Loucy (cell line): Measurements from ENCODE around the gene C11orf58.

Experiments used
- EZH2phosphoT487 ChIP-seq: fragments of 200-600 bp; IDR thresholded peaks from 2 replicates; pipeline ENCODE4 v1.6.1; 2018; ENCODE audit warnings: antibody characterized with exemption, mild to moderate bottlenecking, moderate library complexity, borderline replicate concordance
- TF ChIP-seq, protein P1 (sequence below): fragments of 200-600 bp; sonication (generic); conservative IDR thresholded peaks from 2 replicates; pipeline ENCODE4 v1.5.1; 2014; ENCODE audit warnings: mild to moderate bottlenecking, antibody characterized with exemption, low read length

DNA sequence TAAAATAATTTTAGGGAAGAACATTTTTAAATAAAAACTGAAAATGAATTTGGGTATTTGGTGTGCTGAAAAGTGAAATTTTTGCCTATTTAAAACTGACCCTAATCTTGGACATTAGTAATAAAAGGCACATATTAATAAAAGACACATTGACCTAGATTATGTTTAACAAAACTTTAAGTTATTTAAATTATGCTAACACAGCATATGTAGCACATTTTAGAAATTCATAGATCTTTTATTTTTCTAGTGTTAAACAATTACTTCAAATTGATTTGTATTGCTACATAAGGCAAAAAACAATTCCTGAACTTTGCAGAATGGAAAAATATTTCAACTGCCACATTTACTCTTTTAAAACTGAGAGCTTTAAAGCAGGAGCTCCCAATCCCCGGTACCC is 10.6 kb downstream of the C11orf58 start:
- TF ChIP-seq, protein P1, sequence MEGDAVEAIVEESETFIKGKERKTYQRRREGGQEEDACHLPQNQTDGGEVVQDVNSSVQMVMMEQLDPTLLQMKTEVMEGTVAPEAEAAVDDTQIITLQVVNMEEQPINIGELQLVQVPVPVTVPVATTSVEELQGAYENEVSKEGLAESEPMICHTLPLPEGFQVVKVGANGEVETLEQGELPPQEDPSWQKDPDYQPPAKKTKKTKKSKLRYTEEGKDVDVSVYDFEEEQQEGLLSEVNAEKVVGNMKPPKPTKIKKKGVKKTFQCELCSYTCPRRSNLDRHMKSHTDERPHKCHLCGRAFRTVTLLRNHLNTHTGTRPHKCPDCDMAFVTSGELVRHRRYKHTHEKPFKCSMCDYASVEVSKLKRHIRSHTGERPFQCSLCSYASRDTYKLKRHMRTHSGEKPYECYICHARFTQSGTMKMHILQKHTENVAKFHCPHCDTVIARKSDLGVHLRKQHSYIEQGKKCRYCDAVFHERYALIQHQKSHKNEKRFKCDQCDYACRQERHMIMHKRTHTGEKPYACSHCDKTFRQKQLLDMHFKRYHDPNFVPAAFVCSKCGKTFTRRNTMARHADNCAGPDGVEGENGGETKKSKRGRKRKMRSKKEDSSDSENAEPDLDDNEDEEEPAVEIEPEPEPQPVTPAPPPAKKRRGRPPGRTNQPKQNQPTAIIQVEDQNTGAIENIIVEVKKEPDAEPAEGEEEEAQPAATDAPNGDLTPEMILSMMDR, result no peak
- TF ChIP-seq EZH2phosphoT487, result no peak
